Stimulated activated CD8-positive, alpha-beta memory T cell treated with anti-CD3 and anti-CD28 coated beads, Interleukin-15, amount 100 ng/mL, for 4 hours (primary cell): ENCODE measurements around the gene C20orf204.

Experiments
- DNase-seq, 2 donors: peaks; one replicate each; pipeline ENCODE4 v3.0.0-alpha.2; 2020; ENCODE audit warnings: low read depth in 2 of 2

C20orf204 gene

DNA sequence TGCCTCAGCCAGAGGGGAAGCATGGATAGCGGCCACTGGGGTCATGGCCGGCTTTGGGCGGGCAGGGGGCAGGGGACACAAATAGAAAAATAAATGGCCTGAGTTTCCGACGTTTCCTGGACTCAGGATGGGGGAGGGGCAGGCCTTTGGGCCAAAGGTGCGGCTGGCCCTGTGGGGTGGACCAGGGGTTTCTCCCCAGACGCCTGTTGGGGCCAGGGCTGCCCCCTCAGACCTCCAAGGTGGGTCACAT is 20.6 kb downstream of the C20orf204 start:
- no peak for DNase-seq

DNA sequence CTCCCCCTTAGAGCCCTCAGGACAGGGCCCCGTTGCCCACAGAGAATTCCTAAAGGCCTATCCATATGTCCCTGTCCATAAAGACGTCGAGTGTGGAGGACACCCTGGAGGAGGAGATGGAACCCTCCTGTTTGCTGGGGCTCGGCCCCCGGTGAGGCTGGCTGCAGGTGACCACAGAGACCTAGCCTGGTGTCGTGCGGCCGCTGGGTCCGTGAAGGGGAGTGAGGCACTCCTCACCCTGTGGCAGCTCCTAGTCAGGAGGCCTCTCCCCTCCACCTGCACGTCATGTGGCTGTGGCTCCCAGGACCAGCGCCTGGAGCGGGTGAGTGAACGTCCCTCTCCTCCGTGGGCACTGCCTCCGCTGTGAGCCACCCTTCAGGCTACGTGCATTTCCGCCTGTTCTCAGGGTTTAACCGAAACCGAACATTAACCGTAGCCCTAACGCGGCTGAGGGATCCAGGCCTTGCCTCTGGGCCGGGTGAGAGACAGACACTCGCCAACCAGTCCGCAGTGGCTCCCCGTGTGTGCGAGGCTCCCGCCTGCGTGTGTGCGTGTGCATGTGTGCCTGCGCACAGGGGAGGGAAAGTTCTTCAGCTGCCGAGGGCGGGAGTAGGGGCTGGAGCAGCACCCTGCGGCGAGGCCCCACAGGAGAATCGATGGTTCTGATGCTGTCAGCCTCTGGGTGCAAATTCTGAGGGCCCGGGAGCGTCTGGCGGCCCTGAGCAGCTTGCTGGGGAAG is 21.1 kb downstream of the C20orf204 start:
- no peak for DNase-seq

- DNase-seq, result peak; percentile 58 to 67
Measured at GRCh38 chr20:64057628-64058498, 21.9 kb downstream of the C20orf204 start.

GRCh38 chr20:64058536-64058935 is 22.6 kb downstream of the C20orf204 start:
- no peak for DNase-seq

- DNase-seq, result no peak
Measured at GRCh38 chr20:64062276-64062595, 26.3 kb downstream of the C20orf204 start.

DNA sequence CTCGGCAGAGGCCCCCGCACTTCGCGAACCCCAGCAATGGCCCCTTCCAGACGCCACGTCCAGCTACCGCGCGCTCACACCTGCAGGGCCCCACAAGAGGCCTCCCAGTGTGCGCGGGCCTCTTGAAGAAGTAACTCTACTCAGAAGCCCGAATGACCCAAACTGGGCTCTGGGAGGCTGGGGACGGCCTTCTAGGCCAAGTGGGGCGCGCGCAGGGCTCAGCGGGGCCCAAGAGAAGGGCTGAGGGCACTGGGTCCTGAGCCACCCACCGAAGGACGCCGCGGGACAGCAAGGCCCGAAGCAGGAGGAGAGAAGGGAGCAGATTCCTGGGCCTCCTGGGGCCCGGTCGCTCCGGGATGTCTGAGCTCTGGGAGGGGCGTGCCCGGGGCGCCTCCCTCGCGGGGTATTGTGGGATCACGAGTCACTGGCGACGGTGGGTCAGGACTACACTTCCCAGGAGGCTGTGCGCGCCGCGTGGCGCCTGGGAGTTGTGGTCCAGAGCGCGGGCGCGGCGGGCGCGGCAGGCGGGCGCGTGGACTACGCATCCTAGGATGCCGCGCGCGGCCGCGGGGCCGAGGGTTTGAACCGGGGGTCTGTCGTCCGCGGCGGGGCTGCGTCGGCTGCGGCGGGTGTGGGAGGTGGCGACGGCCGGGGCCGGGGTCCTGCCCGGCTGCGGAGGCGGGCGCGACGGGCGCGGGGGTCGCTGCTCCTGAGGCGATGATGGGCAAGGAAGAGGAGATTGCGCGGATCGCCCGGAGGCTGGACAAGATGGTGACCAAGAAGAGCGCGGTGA is 26.8 kb downstream of the C20orf204 start, which contains the start of gene TCEA2:
TSS of gene TCEA2 (plus strand) at position 603 of the 793 bp plus-strand sequence. CDS start at position 718, 115 bp downstream.
- peak; percentile 88 for DNase-seq

DNA sequence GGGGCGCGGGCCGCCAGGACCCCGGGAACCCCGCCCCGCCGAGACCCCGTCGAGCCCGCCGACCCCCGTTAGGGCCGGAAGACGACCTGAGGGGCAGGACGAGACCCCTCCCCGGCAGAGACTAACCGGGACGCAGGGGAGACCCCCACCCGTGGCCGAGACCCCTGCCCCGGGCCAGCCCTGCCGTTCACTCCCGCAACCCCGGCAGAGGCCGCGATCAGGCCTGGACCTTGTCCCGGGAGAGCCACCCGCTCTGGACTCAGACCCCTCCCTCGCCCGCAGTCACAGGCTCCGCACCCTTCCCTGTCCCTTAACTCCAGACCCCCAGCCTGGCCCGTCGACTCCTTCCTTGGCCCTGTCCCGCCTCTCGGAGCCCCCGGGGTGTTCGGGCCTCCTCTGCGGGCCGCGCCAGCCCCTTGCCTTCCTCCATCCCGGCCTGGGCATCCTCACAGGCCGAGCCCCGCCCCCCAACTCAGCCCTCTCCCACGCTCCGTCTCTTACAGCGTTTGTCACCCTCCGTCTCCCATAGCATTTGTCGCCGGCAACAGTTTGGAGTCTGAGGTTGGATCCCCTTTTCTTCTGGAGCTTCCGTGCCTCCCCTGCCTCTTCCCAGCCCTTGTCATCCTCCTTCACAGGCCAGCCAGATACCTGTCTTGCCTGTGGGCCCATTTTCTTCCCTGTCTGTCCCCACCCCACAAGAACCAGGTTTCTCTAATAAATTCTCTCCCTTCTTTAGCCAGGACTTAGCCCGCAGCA is 27.6 kb downstream of the C20orf204 start:
- DNase-seq, result no peak

GRCh38 chr20:64064145-64064698 is 28.2 kb downstream of the C20orf204 start:
- no peak for DNase-seq

DNA sequence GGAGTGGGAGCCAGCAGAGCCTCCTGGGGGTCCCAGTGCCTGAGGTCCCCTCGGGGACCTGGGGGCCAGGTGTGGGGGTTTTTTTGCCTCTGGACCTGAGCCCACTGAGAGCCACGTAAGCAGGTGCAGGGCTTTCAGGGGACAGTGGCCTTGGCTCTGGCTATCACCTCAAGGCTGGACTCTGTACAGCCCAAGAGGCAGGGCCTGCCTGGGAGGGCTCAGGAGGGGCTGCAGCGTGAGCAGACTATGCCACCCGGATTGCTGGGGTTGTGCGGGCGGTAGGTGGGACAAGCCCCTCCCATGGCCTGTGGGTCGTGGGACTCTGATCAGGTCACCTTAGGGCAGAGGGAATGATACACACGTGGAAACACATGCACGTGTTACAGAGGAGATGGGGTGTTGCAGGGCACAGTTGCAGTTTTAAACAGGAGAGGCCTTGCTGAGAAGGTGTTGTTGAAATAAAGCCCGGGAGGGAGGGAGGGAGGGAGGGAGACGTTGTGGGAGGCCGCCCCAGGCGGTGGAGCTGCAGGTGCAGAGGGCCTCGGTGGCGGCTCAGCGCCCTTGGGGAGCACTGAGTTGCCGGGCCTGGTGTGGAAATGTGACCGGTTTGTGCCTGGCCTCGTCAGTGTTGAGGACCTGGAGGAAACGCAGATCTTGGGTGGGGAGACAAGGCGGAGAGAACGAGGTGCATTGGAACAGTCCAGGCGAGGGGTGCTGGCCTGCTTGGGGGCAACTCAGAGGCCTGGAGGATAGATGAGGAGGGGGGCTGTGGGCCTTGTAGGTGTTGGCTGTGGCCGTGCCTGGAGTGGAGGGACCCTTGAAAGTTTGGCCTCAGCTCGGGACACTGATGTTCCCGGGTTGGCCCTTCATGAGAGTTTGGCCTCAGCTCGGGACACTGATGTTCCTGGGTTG is 29.3 kb downstream of the C20orf204 start:
- no peak for DNase-seq

DNA sequence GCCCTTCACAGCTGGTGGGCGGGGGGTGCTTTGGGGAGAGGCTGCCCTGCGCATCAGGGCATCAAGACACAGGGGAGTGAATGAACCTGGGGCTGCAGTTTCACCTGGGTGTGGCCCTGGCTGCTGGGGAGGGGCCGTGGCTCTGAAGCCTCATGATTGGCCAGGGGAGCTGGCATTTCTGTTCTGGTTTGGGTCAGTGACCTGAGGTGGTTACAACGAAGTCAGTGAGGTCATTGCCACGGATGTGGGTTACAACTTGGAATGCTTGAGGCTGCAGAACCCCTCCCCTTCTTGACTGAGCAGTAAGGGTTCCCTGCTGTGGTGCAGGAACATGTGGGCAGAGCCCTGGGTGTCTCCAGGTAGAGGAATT is 30.0 kb downstream of the C20orf204 start:
- DNase-seq, result peak in 1 of 2 donors; percentile 24

DNA sequence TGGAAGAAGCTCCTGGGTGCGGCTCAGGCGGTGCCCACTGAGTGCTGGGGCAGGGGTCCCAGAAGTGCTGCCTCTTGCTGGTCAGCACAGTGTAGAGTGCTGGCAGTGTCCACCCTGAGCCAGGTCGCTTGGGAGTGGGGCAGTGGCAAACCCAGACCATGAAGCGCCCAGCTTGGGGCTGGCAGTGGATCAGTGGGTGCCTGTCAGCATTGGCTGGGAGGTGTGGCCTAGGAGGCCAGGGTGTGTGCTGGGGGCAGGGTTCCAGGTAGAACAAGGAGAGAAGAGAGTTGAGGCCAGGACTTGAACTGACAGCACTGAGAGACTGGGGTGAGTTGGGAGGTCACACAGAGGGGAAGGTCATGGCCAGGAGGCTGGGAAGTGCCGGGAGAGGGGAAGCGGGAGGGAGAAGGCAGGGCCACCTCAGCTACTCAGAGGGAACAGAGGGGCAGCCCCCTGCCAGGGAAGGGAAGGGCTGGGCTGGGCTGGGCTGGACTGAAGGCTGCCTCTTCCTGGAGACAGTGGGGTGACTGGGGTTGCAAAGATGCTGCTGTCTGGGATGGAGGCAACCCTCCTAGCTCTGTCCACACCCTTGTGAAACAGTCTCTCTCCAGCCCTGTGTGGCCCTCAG is 31.1 kb downstream of the C20orf204 start:
- DNase-seq, result no peak

DNA sequence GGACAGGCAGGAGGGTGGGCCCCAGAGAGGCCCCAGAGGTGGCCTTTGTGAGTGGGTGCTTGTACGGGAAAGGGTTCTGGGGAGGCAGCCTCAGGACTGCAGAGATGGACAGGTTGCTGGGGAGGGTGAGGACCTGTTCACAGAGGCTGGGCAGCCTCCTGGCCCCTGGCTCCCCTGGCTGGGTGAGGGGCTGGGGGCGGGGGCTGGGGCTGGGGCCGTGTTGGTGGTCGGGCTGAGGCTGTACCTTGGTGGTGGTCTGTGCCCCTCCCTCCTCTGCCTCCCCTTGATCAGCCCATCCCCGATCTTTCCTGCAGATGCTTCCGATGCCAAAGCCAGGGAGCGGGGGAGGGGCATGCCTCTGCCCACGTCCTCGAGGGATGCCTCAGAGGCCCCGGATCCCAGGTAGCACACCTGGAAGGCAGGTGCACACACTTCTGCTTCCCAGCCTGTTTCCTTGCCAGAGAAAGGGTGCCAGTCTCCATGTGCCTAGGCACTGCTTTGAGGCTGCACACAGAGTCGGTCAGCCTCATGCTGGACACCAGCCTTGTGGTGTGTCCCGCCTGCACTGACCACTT is 31.8 kb downstream of the C20orf204 start:
- DNase-seq, result no peak

- DNase-seq, result no peak
Measured at GRCh38 chr20:64068386-64069208, 32.6 kb downstream of the C20orf204 start.

- DNase-seq, result no peak
Measured at GRCh38 chr20:64069209-64069613, 33.2 kb downstream of the C20orf204 start.

DNA sequence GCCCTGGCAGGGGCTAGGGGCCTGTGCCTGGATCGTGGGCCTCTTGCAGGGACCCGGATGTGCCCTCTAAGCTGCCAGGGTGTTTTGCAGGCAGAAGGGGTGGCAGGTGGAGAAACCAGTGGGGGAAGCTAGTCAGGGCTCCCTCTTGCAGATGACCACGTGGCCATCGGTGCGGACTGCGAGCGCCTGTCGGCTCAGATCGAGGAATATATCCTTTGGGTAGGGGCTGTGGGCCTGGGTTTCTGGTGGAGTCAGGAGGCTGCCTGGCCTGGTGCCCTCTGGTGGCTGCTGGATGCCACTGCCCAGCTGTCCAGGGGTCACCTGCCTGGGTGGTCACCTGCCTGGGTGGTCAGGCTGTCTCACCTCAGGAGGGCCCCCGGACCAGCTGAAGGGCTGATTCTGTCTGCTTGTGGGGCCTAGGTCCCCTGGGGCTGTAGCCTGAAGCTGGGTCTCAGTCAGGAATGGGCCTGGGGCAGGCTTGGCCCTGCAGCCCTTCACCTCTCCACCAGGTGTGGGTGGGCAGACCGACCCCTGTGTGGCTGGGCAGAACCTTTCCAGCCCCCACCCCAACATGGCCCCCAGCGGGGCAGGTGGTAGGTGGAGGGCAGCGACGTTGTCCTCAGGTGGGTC is 33.7 kb downstream of the C20orf204 start:
- DNase-seq, result no peak

- no peak for DNase-seq
Measured at GRCh38 chr20:64070244-64070993, 34.4 kb downstream of the C20orf204 start.
